ENCODE data around the gene CAPN11.
"Not testable (repeated sequence)": the region's sequence is repeated elsewhere in the genome, so short reads cannot be mapped to it uniquely, and the experiment has no call there.

CAPN11 gene

GRCh38 chr6:44230034-44230675 is 71.5 kb downstream of the CAPN11 start:
- DNase-seq, result no peak

- not testable (repeated sequence) for DNase-seq
These were observed 72.8 kb downstream of the CAPN11 start for GRCh38 chr6:44231426-44231825.

- no peak for DNase-seq
These were observed 74.3 kb downstream of the CAPN11 start for GRCh38 chr6:44232676-44233566.

- no peak for DNase-seq
These were observed 75.0 kb downstream of the CAPN11 start for GRCh38 chr6:44233567-44234100.
